Activated naive CD4-positive, alpha-beta T cell treated with anti-CD3 and anti-CD28 coated beads, Interleukin-2, amount 50 U/mL, for 72 hours (primary cell): ENCODE results near the gene KLHL9. TPM values are rescaled to one million over a fixed set of nuclear protein-coding genes. Genes with fewer than 3 reads are reported as not detected.
A peak's percentile ranks its signal among the peaks of the same experiment; 100 is the strongest.

Source experiments
- ATAC-seq, 2 donors: fragments of 150-1000 bp; cut with Tn5 transposase; 2 replicates each; pipeline ENCODE4 v1.10.0; 2021; ENCODE audit warnings: mild to moderate bottlenecking in 2 of 2, moderate library complexity in 2 of 2
- DNase-seq, 2 donors: peaks; one replicate each; pipeline ENCODE4 v3.0.0; 2021 to 2022; ENCODE audit warnings: low spot score in 2 of 2
- H3K27ac Mint-ChIP-seq, 2 donors: one replicate each; pipeline ENCODE4 v1.8.0; 2022; ENCODE audit warnings: mild to moderate bottlenecking in 2 of 2, mixed read lengths in 2 of 2
- H3K36me3 Mint-ChIP-seq, 2 donors: one replicate each; pipeline ENCODE4 v1.8.0; 2022; ENCODE audit warnings: mixed read lengths in 2 of 2
- H3K9me3 Mint-ChIP-seq, 2 donors: one replicate each; pipeline ENCODE4 v1.8.0; 2022; ENCODE audit warnings: mixed read lengths in 2 of 2
- total RNA-seq, 2 donors: library from RNA; stranded (reverse); gene quantifications; one replicate each; pipeline ENCODE4 v1.2.3, GENCODE V29; 2022

KLHL9 gene
- total RNA-seq, 2 donors from 2014 or later = 14.6 to 14.8 TPM

- H3K36me3 Mint-ChIP-seq = peaks cover 0 to 7% of the 10 kb centered on the region in 2 donors
- ATAC-seq (peak; percentile 72), DNase-seq (no peak)
- H3K27ac Mint-ChIP-seq = no peak overlapping the region
- no peaks in the 10 kb centered on the region for H3K9me3 Mint-ChIP-seq
These were observed 8.6 kb downstream of the KLHL9 start for GRCh38 chr9:21326526-21327139.

- H3K36me3 Mint-ChIP-seq = peaks cover 0 to 7% of the 10 kb centered on the region in 2 donors
- no peak overlapping the region for H3K27ac Mint-ChIP-seq
- ATAC-seq = no peak
These were observed 11.2 kb downstream of the KLHL9 start for GRCh38 chr9:21324047-21324446.

GRCh38 chr9:21322911-21323461, 12.2 kb downstream of the KLHL9 start:
- Mint-ChIP-seq H3K27ac (peak overlapping the region in 1 of 2 donors; percentile 20), H3K36me3 (peaks cover 0 to 7% of the 10 kb centered on the region in 2 donors), H3K9me3 (no peaks in the 10 kb centered on the region)
- DNase-seq (no peak), ATAC-seq (no peak)

More at GRCh38 chr9:21324047-21324446, 11.2 kb downstream of the KLHL9 start:
- no peak for DNase-seq
- H3K9me3 Mint-ChIP-seq = no peaks in the 10 kb centered on the region

- DNase-seq (no peak), ATAC-seq (no peak)
- Mint-ChIP-seq H3K36me3 (peaks cover 0 to 7% of the 10 kb centered on the region in 2 donors), H3K9me3 (no peaks in the 10 kb centered on the region), H3K27ac (peak overlapping the region in 1 of 2 donors; percentile 45)
These were observed 14.7 kb downstream of the KLHL9 start for GRCh38 chr9:21320465-21320864.

- Mint-ChIP-seq H3K9me3 (no peaks in the 10 kb centered on the region), H3K36me3 (peaks cover 0 to 5% of the 10 kb centered on the region in 2 donors), H3K27ac (peak overlapping the region in 1 of 2 donors; percentile 16)
- DNase-seq = no peak
- peak; percentile 63 to 71 for ATAC-seq
These were observed 17.0 kb downstream of the KLHL9 start for GRCh38 chr9:21317956-21318923.

GRCh38 chr9:21316860-21317259, 18.3 kb downstream of the KLHL9 start:
- no peaks in the 10 kb centered on the region for H3K36me3 Mint-ChIP-seq
- no peak overlapping the region for H3K27ac Mint-ChIP-seq
- no peaks in the 10 kb centered on the region for H3K9me3 Mint-ChIP-seq
- ATAC-seq (no peak), DNase-seq (no peak)

- Mint-ChIP-seq H3K9me3 (no peaks in the 10 kb centered on the region), H3K36me3 (no peaks in the 10 kb centered on the region), H3K27ac (no peak overlapping the region)
- no peak for DNase-seq
- ATAC-seq = no peak
These were observed 19.0 kb downstream of the KLHL9 start for GRCh38 chr9:21316032-21316842.

- Mint-ChIP-seq H3K9me3 (no peaks in the 10 kb centered on the region), H3K27ac (no peak overlapping the region), H3K36me3 (no peaks in the 10 kb centered on the region)
- DNase-seq = no peak
- ATAC-seq = no peak
These were observed 21.1 kb downstream of the KLHL9 start for GRCh38 chr9:21314152-21314551.

GRCh38 chr9:21311889-21312288, 23.3 kb downstream of the KLHL9 start:
- DNase-seq (no peak), ATAC-seq (no peak)
- no peaks in the 10 kb centered on the region for H3K36me3 Mint-ChIP-seq
- H3K27ac Mint-ChIP-seq = no peak overlapping the region
- H3K9me3 Mint-ChIP-seq = no peaks in the 10 kb centered on the region

- no peak for DNase-seq
These were observed 30.0 kb downstream of the KLHL9 start, which contains the start of gene IFNA5 for GRCh38 chr9:21305213-21305612. IFNA5 (minus strand) TSS chr9:21305313; CDS start chr9:21305256, 57 bp downstream.

GRCh38 chr9:21295992-21296391, 39.2 kb downstream of the KLHL9 start:
- DNase-seq (no peak), ATAC-seq (peak in 1 of 2 donors; percentile 5)
- Mint-ChIP-seq H3K36me3 (peaks cover 0 to 6% of the 10 kb centered on the region in 2 donors), H3K9me3 (no peaks in the 10 kb centered on the region), H3K27ac (no peak overlapping the region)

More at GRCh38 chr9:21305213-21305612, 30.0 kb downstream of the KLHL9 start, which contains the start of gene IFNA5:
- no peak within 1 kb of the TSS for H3K27ac Mint-ChIP-seq
- peaks cover 0 to 5% of the 10 kb centered on the region in 2 donors for H3K36me3 Mint-ChIP-seq
- H3K9me3 Mint-ChIP-seq = no peaks in the 10 kb centered on the region
- ATAC-seq = no peak

GRCh38 chr9:21294904-21295538, 40.2 kb downstream of the KLHL9 start:
- no peak for DNase-seq
- no peaks in the 10 kb centered on the region for H3K36me3 Mint-ChIP-seq
- no peak overlapping the region for H3K27ac Mint-ChIP-seq
- no peak for ATAC-seq
- H3K9me3 Mint-ChIP-seq = no peaks in the 10 kb centered on the region

GRCh38 chr9:21294364-21294774, 40.8 kb downstream of the KLHL9 start:
- no peak overlapping the region for H3K27ac Mint-ChIP-seq
- no peaks in the 10 kb centered on the region for H3K36me3 Mint-ChIP-seq
- DNase-seq (peak in 1 of 2 donors; percentile 4), ATAC-seq (peak; percentile 44 to 85)
- H3K9me3 Mint-ChIP-seq = no peaks in the 10 kb centered on the region

- Mint-ChIP-seq H3K36me3 (peaks cover 0 to 4% of the 10 kb centered on the region in 2 donors), H3K27ac (no peak overlapping the region), H3K9me3 (peaks cover 0 to 6% of the 10 kb centered on the region in 2 donors)
- DNase-seq (no peak), ATAC-seq (no peak)
These were observed 45.4 kb downstream of the KLHL9 start for GRCh38 chr9:21289848-21290247.

GRCh38 chr9:21287280-21287679, 47.9 kb downstream of the KLHL9 start:
- Mint-ChIP-seq H3K9me3 (peaks cover 0 to 6% of the 10 kb centered on the region in 2 donors), H3K27ac (no peak overlapping the region), H3K36me3 (peaks cover 0 to 4% of the 10 kb centered on the region in 2 donors)
- ATAC-seq (no peak), DNase-seq (no peak)

- ATAC-seq = no peak
- no peak for DNase-seq
- Mint-ChIP-seq H3K36me3 (peaks cover 0 to 4% of the 10 kb centered on the region in 2 donors), H3K27ac (no peak overlapping the region), H3K9me3 (peaks cover 0 to 6% of the 10 kb centered on the region in 2 donors)
These were observed 48.5 kb downstream of the KLHL9 start for GRCh38 chr9:21286659-21287058.
